Panc1 (cell line): Measurements from ENCODE around the gene ZNF385C. TPM values are rescaled to one million over a fixed set of nuclear protein-coding genes. Genes with fewer than 3 reads are reported as not detected.

Experiments
- ATAC-seq: fragments of 200-7000 bp; cut with Tn5 transposase; 2 replicates; pipeline ENCODE4 v1.9.1; 2020; ENCODE audit warnings: mild to moderate bottlenecking, moderate library complexity
- BruUV-seq: library from RNA; stranded (reverse); fragments of 400-500 nt; replicated peaks from 2 replicates; lab custom pipeline; 2021; lab: Mats Ljungman, UMichigan
- CTCF ChIA-PET: fragments of 300-600 bp; sonication (Branson Sonifier 250); formaldehyde crosslinking; loops from one replicate; lab custom pipeline; 2022; ENCODE audit warnings: antibody characterized with exemption; lab: Charles Lee
- POLR2A ChIA-PET: fragments of 300-600 bp; sonication (Branson Sonifier 250); formaldehyde crosslinking; loops from one replicate; lab custom pipeline; 2022; ENCODE audit warnings: antibody characterized with exemption; lab: Charles Lee
- DNase-seq: peaks from one replicate; pipeline ENCODE4 v3.0.0-alpha.2; 2010; ENCODE audit warnings: low read depth, low spot score
- H3K27ac ChIP-seq: 2 replicates; pipeline ENCODE4 v1.5.1; 2011; ENCODE audit warnings: mild to moderate bottlenecking, low read length, inconsistent platforms
- H3K27me3 ChIP-seq: fragments of 200-500 bp; sonication (Bioruptor generic); 2 replicates; pipeline ENCODE4 v1.6.0; 2014; ENCODE audit warnings: low read length, inconsistent platforms; ENCODE audit not compliant: control insufficient read depth, insufficient read depth
- H3K36me3 ChIP-seq: fragments of 200-500 bp; sonication (Bioruptor generic); 2 replicates; pipeline ENCODE4 v1.5.1; 2014; ENCODE audit warnings: inconsistent platforms, mild to moderate bottlenecking, low read length, moderate library complexity; ENCODE audit not compliant: control insufficient read depth, insufficient read depth
- H3K4me1 ChIP-seq: 2 replicates; pipeline ENCODE4 v1.5.1; 2011; ENCODE audit warnings: inconsistent platforms, mild to moderate bottlenecking, low read length, moderate library complexity; ENCODE audit not compliant: control insufficient read depth, insufficient read depth
- H3K4me3 ChIP-seq, 2 experiments: 2 replicates each; pipeline ENCODE4 v1.5.1; 2011 to 2012; ENCODE audit warnings: low read depth in 2 of 2, low read length in 2 of 2, mild to moderate bottlenecking in 2 of 2, inconsistent platforms in 1 of 2, moderate library complexity in 1 of 2
- H3K9me3 ChIP-seq: fragments of 200-500 bp; sonication (Bioruptor generic); 2 replicates; pipeline ENCODE4 v1.5.1; 2014; ENCODE audit warnings: low read depth, mild to moderate bottlenecking, inconsistent platforms, low read length, moderate library complexity; ENCODE audit not compliant: control insufficient read depth, insufficient read depth
- CTCF ChIP-seq: fragments of 450-650 bp; IDR thresholded peaks from 2 replicates; pipeline ENCODE4 v1.5.1; 2017; ENCODE audit warnings: mild to moderate bottlenecking
- POLR2AphosphoS5 ChIP-seq: IDR thresholded peaks from 2 replicates; pipeline ENCODE4 v1.6.1; 2012; ENCODE audit warnings: mild to moderate bottlenecking, low read depth, low read length, moderate library complexity
- REST ChIP-seq, 2 experiments: IDR thresholded peaks; 2 replicates each; pipeline ENCODE4 v1.6.1; 2011 to 2012; ENCODE audit warnings: low read depth in 2 of 2, control low read depth in 1 of 2, low read length in 1 of 2, mild to moderate bottlenecking in 1 of 2, moderate library complexity in 1 of 2; ENCODE audit not compliant: insufficient read depth in 1 of 2
- SIN3A ChIP-seq: IDR thresholded peaks from 2 replicates; pipeline ENCODE4 v1.6.1; 2012; ENCODE audit warnings: low read depth, mild to moderate bottlenecking, low read length, moderate library complexity, borderline replicate concordance; ENCODE audit not compliant: insufficient read depth
- TCF7L2 ChIP-seq: IDR thresholded peaks from 2 replicates; pipeline ENCODE4 v1.6.1; 2011; ENCODE audit warnings: mild to moderate bottlenecking, low read depth, low read length, inconsistent platforms
- in situ Hi-C: cut with HindIII; loops from 2 replicates; pipeline ENCODE4 v1.10.0; 2016; ENCODE audit warnings: low sequenced_read_pairs, low pct_unique_long_range_greater_than_20kb
- intact Hi-C: fragments of 100-400 bp; cut with micrococcal nuclease; formaldehyde crosslinking; loops from one replicate; pipeline ENCODE4 v1.10.0; 2022; ENCODE audit not compliant: unreplicated experiment
- total RNA-seq: library from RNA; stranded (reverse); gene quantifications from one replicate; pipeline ENCODE4 v1.2.1, GENCODE V29; 2021; ENCODE audit not compliant: unreplicated experiment

The ZNF385C gene
- total RNA-seq, 1 experiment from 2014 or later, result 0.21 TPM

GRCh38 chr17:41987642-41988041 is 110.6 kb downstream of the ZNF385C start:
- intact Hi-C loops (no loop called here), in situ Hi-C loops (no loop called here)
- no peak overlapping the region for H3K4me3 ChIP-seq
- H3K9me3 ChIP-seq, result no peaks in the 10 kb centered on the region
- peaks cover 9% of the 10 kb centered on the region for H3K36me3 ChIP-seq
- CTCF ChIA-PET, result no interaction called here
- H3K27ac ChIP-seq, result no peak overlapping the region
- ATAC-seq, result no peak
- no peak for DNase-seq
- H3K4me1 ChIP-seq, result no peaks in the 10 kb centered on the region
- POLR2A ChIA-PET, result no interaction called here
- no peaks in the 10 kb centered on the region for H3K27me3 ChIP-seq
- TF ChIP-seq TCF7L2 (no peak), CTCF (no peak), REST (IDR thresholded peaks at IDR 0.05; ENCODE audit: insufficient read depth in 1 of 2, low read depth in 2 of 2, low read length in 1 of 2) (no peak), POLR2AphosphoS5 (no peak), SIN3A (no peak)
- BruUV-seq, result no TSS peak

- in situ Hi-C loops, result no loop called here
- H3K27ac ChIP-seq, result no peak overlapping the region
- BruUV-seq, result no TSS peak
- no peaks in the 10 kb centered on the region for H3K27me3 ChIP-seq
- H3K4me3 ChIP-seq, result no peak overlapping the region
- no peaks in the 10 kb centered on the region for H3K4me1 ChIP-seq
- H3K36me3 ChIP-seq, result peaks cover 12% of the 10 kb centered on the region
- TF ChIP-seq CTCF (no peak), REST (IDR thresholded peaks at IDR 0.05; ENCODE audit: insufficient read depth in 1 of 2, low read depth in 2 of 2, low read length in 1 of 2) (no peak), TCF7L2 (no peak), SIN3A (no peak), POLR2AphosphoS5 (no peak)
- ChIA-PET CTCF (no interaction called here), POLR2A (no interaction called here)
- H3K9me3 ChIP-seq, result no peaks in the 10 kb centered on the region
- DNase-seq (no peak), ATAC-seq (no peak)
- intact Hi-C loops, result no loop called here
Measured at GRCh38 chr17:41986634-41987033, 111.6 kb downstream of the ZNF385C start.
